Activated CD8-positive, alpha-beta memory T cell treated with anti-CD3 and anti-CD28 coated beads for 48 hours (primary cell): ENCODE data around the gene GRN.
"Not testable (repeated sequence)": the region's sequence is repeated elsewhere in the genome, so short reads cannot be mapped to it uniquely, and the experiment has no call there.

Experiments
- DNase-seq, 3 experiments: peaks; one replicate each; pipeline ENCODE4 v3.0.0-alpha.2; 2020; ENCODE audit warnings: low read depth in 2 of 3, low spot score in 2 of 3

GRN gene

DNA sequence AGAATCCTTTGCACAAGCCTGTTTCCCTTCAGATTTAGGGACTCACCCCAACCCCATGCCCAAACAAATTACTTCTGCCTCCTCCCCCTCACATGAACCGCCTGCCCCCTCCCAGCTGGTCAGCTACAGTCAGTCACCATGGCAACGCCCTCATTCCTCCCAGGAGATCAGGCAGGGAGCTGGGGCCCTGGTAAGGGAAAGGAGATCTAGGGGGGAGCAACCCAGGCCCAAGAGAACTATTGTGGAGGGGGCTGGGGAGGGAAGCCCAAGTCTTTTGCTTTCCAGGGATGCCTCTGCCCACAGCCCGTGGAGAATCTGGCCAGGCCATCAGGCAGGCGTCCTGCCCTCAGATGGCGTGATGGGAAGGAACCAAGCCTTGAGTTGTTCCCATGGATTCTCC, 15.7 kb downstream of the GRN start:
- no peak for DNase-seq

DNA sequence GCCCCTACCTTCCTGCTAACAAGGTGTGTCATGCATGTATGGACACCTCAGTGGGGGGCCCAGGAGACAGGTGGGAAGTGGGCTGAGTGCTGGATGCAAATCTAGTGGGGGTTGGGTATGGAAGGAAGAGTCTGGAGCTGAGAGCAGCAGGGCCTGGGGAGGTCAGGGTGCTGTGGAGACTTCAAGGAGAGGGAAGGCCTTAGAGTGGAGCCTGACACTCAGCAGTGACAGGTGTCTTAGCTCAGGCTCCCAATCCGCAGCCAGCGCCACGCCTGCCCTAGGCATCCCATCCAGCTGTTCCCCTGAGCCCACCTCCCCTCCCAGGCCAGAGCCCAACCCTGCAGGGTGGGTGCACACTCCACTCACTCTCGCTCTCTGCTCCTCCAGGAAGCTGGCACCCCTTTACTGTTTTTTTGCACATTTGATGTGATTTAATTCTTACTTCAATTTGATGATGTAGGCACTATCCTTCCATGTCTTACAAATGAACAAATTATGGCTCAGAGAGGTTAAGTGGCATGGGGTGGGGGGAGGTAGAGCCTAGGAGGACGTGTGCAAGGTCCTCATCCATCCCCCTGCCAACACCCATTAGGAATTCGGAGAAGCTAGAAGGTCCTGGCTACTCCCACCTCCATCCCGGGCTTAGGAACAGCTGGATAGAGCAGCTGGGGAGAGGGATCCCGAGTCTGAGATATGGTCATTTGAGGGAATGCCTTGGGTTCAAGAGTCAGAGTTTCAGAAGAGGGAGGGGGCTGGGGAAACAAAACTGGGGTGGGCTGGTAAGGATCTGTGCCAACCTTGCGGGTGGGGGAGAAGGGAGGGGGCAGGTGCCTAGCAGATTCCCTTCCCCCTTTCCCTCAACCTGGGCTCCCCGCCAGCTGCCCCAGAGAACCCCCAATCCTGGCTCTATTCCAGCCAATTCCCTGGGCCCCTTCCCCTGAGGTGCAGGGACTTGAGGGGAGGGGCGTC, 16.5 kb downstream of the GRN start:
- no peak for DNase-seq

DNA sequence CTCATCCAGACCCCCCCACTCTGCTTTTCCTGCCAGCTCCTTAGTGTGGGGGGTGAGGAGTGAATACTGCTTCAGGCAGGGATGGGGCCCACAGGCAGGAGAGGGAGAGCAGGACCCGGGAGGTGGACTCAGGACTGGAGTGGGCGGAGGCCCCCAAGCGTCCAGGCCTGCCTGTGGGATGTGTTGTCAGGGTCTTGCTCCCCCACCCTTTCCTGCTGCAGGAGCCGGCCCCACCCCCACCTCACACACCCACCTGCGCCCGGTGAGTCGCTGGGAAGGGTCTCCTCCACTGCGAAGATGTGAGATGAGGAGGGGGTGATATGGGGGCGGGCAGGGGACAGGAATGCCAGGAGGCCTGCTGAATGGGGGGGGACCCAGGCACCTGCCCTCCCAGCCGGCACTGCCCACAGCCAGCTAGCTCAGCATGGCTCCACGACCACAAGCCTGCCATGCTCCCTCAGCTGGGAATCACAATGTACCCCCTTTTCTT, 17.4 kb downstream of the GRN start:
- no peak for DNase-seq

DNA sequence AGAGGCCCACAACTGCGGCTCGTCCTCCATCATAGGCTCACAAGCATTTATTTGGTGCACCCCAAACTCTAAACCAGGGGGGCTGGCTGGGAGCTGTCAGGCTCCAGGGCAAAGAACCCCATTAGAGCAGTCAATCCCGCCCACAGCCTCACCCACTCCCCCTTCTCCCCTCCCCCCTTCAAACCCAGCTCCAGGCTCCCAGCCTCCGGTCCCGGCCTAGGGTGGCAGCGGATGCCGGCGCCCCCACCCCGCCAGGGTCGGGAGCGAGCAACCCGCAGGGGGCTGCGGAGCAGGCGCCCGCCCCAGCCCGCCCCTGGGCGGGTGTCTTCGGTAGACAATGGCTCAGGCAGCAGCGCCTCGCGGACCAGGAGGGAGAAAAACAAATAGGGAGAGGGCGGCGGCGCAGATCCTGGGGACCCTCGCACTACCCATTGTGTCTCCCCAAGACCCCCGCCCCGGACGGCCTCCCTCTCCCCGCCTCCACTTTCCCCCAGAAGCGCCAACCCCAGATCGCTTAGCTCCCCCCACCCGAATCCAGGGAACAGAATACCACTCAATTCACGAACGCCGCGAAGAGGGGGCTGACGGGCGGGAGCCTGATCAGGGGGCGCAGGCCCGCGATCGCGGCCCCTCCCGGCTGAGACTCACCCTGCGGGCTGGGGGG, 18.0 kb downstream of the GRN start:
- DNase-seq, result no peak

DNA sequence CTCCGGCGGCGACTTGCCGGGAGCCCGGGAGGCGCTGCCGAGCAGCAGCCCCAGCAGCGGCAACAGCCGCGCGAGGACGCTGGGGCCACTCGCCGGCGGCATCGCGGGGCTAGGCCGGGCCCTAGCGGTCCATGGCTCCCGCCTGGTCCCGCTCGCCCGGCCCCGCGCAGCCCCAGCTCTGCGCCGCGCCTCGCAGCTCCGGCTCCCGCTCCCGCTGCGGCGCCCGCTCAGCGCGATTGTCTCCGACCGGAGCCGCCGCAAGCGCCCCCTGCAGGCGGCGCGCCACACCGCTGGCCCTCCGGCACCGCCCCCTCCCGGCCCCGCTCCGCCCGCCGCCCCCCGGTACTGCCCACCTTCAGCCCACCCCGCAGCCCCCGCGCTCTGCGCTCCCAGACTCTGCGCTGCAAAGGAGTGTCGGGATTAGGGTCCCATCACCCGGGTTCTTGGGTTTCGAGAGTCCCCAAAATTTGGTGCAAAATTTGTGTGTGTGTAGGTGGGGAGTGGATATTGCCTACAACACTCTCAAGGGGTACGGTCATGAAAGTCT, 18.6 kb downstream of the GRN start, which contains the start of gene FAM171A2:
Gene FAM171A2, minus strand, starts transcription at position 241 of the 547 bp plus-strand sequence. Its CDS starts 139 bp downstream, at position 102.
- peak in 1 of 3 experiments; percentile 37 for DNase-seq

DNA sequence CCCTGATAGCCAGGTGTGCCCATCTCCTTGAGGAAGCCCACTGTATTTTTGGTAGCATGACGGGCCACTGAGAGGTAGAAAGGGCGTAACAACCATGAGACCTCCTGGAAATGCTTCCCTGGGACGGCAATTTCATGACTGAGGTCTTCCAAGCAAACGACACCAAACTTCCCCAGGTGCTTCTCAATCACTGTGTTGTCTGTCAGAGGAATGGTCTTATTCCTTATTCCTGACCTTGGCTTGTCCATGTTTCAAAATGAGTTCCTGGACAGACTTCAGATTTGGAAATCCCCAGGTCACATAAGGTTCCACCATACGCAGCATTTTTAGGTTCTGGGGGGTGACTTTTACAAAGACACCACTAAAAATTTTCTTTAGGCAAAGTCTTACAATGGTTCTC, 19.9 kb downstream of the GRN start:
- not testable (repeated sequence) for DNase-seq

DNA sequence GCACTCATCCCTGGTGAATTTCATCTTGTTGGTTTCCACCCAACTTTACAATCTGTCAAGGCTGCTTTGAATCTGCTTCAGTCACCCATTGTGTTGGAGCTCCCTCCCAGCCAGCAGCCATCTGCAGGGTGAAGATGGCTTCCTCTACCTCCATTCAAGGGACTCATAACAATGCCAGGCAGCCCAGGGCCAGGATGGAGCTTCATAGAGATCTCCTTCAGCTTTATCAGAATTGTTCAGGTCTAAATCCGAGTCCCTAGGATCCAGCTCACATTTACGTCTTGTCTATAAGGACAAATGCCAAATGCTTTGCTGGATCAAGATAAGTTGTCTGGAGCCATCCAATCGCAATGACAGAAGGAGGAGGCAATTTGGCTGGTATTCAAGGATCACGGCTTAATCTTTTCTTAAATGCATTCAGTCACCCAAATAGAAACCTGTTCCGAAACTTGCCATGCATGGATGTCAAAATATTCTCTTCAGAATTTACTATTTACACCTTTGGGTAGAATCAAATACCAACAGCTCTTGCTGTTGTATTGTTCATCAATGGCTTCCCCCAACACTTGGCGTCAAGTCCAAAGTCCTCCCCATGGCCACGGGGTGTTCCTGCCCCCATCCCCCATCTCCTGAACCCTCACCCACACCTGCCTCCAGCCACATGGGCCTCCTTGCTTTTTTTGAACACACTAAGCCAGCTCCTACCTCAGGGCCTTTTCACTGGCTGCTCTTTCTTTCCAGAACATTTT, 22.3 kb downstream of the GRN start:
- no peak for DNase-seq

DNA sequence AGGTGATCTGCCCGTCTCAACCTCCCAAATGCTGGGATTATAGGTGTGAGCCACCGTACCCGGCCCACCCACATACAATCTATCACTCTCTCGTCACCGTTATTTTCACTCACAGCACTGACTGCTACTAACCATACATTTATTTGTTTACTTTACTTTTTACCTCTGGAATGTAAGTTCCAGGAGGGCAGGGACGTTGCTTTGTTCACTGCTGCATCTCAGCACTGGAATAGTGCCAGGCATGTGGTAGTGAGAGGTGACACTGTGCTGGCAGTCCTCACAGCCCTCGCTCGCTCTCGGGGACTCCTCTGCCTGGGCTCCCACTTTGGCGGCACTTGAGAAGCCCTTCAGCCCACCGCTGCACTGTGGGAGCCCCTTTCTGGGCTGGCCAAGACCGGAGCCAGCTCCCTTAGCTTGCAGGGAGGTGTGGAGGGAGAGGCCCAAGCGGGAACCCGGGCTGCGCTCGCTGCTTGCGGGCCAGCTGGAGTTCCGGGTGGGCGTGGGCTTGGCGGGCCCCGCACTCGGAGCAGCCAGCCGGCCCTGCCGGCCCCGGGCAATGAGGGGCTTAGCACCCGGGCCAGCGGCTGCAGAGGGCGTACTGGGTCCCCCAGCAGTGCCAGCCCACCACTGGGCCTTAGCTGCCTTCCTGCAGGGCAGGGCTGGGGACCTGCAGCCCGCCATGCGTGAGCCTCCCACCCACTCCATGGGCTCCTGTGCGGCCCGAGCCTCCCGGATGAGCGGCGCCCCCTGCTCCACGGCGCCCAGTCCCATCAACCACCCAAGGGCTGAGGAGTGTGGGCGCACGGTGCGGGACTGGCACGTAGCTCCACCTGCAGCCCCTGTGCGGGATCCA, 23.5 kb downstream of the GRN start:
- not testable (repeated sequence) for DNase-seq

DNA sequence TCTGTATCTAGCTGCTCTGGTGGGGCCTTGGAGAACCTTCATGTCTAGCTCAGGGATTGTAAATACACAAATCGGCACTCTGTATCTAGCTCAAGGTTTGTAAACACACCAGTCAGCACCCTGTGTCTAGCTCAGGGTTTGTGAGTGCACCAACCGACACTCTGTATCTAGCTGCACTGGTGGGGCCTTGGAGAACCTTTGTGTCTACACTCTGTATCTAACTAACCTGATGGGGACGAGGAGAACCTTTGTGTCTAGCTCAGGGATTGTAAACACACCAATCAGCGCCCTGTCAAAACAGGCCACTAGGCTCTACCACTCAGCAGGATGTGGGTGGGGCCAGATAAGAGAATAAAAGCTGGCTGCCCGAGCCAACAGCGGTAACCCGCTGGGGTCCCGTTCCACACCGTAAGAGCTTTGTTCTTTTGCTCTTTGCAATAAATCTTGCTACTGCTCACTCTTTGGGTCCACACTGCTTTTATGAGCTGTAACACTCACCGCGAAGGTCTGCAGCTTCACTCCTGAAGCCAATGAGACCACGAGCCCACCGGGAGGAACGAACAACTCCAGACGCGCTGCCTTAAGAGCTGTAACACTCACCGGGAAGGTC, 24.4 kb downstream of the GRN start:
- DNase-seq, result not testable (repeated sequence)

DNA sequence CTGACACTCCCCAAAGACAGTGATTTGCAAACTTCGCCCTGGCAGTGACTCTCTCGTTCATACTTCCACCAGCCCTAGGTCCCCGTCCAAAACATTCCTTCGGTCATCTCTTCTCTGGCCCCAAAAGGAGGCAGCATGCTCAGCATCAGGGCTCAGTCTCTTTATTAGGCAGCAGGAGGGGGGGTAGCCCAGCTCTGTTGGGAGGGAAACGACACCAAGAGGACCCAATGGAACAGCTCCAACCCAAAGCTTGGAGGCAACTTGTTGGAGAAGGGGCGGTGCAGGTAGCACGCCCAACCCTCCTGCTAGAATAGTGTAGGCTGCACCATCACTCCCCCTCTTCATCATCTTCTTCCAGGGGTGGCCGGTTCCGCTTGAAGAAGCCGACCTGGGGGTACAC, 26.9 kb downstream of the GRN start:
- no peak for DNase-seq

DNA sequence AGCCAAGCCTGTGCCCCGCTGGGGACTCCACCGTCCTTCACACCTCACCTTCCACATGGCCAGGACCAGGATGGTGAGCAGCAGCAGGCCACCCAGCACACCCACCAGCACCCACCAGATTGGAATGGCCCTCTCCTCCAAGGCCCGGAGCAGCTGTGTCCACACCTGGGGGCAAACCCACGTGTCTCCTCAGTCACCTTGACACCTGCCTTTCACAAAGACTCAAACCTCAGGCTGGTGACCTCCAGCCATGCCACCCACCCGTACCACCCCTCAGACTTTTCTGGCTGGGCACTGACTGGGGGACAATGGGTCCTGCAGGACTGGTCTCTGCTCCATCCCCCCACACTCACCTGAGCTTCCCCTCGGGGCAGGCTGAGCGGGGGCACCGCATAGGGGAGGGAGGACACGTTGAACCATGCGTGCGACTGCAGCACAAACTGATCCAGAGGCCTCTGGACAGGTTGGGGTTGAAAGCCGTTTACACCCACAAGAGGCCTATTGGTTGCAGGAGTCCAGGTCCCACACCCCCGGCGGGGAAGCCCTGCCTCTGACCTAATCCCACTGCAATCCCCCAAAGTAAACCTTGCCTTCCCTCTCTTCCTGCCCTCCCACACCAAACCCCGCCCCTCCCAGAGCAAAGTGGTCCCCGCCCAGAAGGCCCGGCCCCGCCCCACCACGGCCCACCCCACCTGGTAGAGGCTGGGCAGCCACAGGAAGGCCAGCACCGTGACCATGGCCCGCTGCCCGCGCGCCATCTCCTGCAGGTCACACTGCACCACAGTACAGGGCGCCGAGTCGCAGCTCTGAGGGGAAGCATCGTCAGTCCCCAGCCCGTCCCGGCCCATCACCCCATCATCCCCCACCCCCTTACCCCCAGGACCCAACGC, 29.4 kb downstream of the GRN start:
- DNase-seq, result no peak

DNA sequence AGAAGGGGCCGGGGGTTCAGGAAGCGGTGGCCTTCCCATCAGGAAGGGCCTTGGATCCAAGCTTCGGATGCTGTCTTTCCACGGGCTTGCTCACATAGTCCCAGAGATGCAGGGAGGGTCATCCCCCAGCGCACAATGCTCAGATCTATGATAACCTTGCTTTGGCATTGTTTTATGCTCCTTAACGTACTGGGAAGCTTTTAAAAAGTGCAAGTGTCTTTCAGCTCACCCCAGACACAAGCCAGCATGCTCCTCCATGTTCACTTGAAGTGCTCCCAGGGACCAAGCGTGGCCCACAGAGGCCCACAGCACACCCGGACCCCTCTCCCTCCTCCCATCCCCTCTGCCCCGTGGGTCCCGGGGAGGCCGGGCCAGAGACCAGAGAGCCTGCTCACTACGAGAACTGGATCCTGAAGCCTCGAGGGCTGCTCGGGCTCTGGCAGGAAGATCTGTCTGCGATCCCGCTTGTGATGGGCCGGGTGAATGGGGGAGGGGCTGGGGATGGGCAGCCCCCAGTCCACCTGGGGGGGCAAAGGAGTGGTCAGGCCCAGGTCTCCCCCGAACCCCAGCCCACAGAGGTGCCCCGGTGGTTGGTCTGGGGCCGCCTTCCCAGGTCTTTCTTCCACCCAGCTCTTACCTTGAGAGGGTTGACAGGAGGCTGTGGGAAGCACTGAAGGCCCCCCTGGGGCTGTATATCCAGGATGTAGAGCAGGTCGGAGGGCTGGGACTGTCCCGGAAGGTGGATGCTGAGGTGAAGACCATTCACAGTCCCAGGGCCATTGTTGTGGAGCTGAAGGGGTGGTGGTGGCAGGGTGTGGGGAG, 30.3 kb downstream of the GRN start:
- no peak for DNase-seq

DNA sequence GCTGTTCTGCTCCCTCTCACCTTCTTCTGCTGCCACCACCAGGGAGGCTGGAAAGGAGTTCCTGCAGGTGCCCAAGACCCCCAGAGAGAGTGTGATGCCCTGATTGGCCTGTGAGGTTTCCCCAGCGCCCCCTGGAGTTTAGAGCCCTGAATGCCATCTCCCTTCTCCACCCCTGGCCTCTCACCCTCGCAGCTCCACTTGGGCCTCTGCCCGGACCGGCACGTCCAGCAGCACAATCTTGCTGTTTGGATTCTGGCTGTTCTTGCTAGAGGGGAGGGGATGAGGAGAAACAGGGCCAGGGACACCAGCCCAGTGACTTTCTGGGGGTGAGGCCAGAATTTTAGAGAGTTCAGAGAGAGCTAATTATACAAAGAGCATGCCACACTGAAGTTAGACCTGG, 31.0 kb downstream of the GRN start:
- DNase-seq, result no peak

DNA sequence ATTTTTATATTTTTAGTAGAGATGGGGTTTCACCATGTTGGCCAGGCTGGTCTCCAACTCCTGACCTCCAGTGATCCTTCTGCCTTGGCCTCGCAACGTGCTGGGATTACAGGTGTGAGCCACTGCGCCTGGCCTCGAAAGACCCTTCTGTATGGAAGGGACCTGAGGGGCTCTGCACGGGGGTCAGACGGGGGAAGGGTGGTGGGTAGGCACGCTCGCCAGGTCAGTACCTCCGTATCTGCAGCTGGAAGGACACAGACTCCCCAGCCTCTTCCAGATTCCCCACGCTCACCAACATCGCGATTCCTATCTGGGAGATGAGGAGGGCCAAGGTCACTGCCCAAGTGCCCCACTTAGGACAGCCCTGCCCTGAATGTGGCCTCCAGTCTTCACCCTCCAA, 31.7 kb downstream of the GRN start:
- no peak for DNase-seq

DNA sequence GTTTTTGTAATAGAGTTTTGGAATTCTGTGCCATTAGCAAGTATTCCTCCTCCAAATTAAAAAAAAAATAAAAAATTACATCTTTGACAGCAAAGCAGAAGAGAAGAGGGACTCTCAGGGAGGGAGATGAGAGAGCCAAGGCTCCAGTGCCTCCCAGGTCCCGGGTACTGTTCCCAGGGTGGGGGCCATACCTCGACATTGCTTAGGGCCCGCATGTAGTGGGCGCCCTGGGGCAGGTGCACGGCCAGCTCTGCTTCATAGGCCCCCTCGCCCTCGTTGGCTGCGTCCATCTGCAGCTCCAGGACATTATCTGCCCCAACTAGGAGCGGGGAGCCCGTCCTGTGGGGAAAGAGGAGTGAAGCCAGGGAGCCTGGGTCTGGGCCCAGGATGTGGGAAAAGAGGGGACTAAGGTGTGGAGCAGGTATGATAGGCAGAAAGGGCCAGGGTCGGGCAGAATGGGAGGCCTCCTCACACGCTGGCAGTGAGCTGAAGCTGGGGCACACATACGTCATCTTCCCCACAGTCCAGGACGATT, 33.1 kb downstream of the GRN start:
- DNase-seq, result no peak

DNA sequence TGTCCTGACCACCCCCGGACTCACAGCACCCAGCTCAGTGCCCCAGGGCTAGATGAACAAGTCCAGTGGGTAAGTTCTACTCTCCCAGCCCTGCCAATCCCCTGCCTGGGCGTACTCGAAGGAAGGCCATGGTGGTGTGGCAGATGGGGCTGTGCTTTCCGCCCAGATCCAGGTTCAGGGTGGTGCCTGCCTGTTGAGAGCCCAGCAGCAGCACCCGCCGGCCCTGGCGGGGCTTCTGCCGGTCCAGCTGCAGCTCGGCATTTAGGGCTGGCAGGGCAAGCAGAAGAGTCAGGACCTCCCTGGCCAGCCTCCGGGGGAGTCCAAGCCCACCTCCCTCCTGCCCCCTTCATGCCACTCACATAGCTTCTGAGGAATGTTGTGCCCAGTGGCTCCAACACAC, 34.8 kb downstream of the GRN start:
- DNase-seq, result no peak

DNA sequence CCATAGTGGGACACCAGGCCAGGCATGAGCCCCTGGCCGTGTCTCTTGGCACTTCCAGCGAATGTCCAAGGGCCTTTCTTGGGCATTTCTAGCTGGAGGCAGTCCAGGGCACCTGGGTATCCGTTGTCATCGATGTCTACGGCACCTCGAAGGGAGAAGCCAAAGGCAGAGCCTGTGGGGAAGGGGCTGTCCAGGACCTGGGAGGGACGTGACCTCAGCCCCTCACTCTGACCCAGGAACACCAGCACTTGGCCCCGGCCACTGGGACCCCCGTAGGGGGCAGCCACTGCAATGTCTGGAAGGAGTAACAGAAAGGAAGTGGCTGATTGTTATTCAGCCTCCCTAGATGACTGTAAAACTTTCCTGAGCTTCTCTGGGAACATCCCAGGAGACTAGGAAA, 35.7 kb downstream of the GRN start:
- no peak for DNase-seq
